ENCODE data around the gene KCND2. TPM values are rescaled to one million over a fixed set of nuclear protein-coding genes. Genes with fewer than 3 reads are reported as not detected.
"Not testable (repeated sequence)": the region's sequence is repeated elsewhere in the genome, so short reads cannot be mapped to it uniquely, and the experiment has no call there.

KCND2 gene
- total RNA-seq, 4 donors from 2014 or later = 0.96 to 3.8 (median 1.7) TPM

- ATAC-seq (ENCODE audit: low FRiP score) (no peak), DNase-seq (ENCODE audit: low spot score) (no peak)
- no peak for TF ChIP-seq CTCF (IDR thresholded peaks at IDR 0.05)
Observed at GRCh38 chr7:120547605-120548004, 274.6 kb downstream of the KCND2 start.

- no peak for TF ChIP-seq CTCF (IDR thresholded peaks at IDR 0.05)
- DNase-seq (ENCODE audit: low spot score) (no peak), ATAC-seq (ENCODE audit: low FRiP score) (no peak)
Observed at GRCh38 chr7:120550494-120551048, 277.6 kb downstream of the KCND2 start.

- no peak for ATAC-seq (ENCODE audit: low FRiP score)
- TF ChIP-seq CTCF (IDR thresholded peaks at IDR 0.05) = no peak
- DNase-seq (ENCODE audit: low spot score) = no peak
Observed at GRCh38 chr7:120553491-120553890, 280.5 kb downstream of the KCND2 start.

GRCh38 chr7:120554960-120555571 lies 282.1 kb downstream of the KCND2 start:
- DNase-seq (ENCODE audit: low spot score) = no peak
- no peak for TF ChIP-seq CTCF (IDR thresholded peaks at IDR 0.05)
- no peak for ATAC-seq (ENCODE audit: low FRiP score)

GRCh38 chr7:120564145-120564544 lies 291.2 kb downstream of the KCND2 start:
- DNase-seq (ENCODE audit: low spot score) = no peak
- no peak for ATAC-seq (ENCODE audit: low FRiP score)
- no peak for TF ChIP-seq CTCF (IDR thresholded peaks at IDR 0.05)

GRCh38 chr7:120567204-120567603 lies 294.2 kb downstream of the KCND2 start:
- TF ChIP-seq CTCF (IDR thresholded peaks at IDR 0.05) = no peak
- DNase-seq (ENCODE audit: low spot score) (no peak), ATAC-seq (ENCODE audit: low FRiP score) (no peak)

GRCh38 chr7:120578657-120579056 lies 305.7 kb downstream of the KCND2 start:
- DNase-seq (ENCODE audit: low spot score); ATAC-seq (ENCODE audit: low FRiP score): not testable (repeated sequence)
